A549 (cell line): ENCODE measurements around the gene ADAMTSL5. TPM values are rescaled to one million over a fixed set of nuclear protein-coding genes. Genes with fewer than 3 reads are reported as not detected.

ENCODE experiments used
- ATAC-seq, 2 experiments: fragments of 200-7000 bp in 1 of 2; fragments of >200 bp in 1 of 2; cut with Nextera tagmentation in 1 of 2; cut with Tn5 transposase in 1 of 2; 3 replicates each; pipeline versions ENCODE4 v1.8.0 to v1.9.1; 2018 to 2020; ENCODE audit warnings: mild to moderate bottlenecking in 1 of 2, moderate library complexity in 1 of 2
- CTCF ChIA-PET: fragments of 300-600 bp; sonication (Branson Sonifier 250); formaldehyde crosslinking; extraction: SDS; loops from one replicate; lab custom pipeline; 2021; ENCODE audit warnings: antibody characterized with exemption, inconsistent platforms; lab: Yijun Ruan, JAX
- POLR2A ChIA-PET: fragments of 350-600 bp; formaldehyde crosslinking; extraction: SDS; loops from one replicate; lab custom pipeline; 2021; ENCODE audit warnings: antibody characterized with exemption, inconsistent platforms; lab: Yijun Ruan, JAX
- DNase-seq, 2 experiments: peaks; one replicate each; pipeline versions ENCODE4 v3.0.0 to v3.0.0-alpha.2; 2011 to 2016; ENCODE audit warnings: low read depth in 1 of 2, low spot score in 1 of 2
- FAIRE-seq: peaks from 2 replicates; lab custom pipeline; 2011; peaks lifted over from hg19 to GRCh38; lab: Jason Lieb, UNC
- H3K27ac ChIP-seq, 2 experiments: fragments of >200 bp; sonication (Bioruptor Twin); formaldehyde crosslinking; 3 replicates each; pipeline ENCODE4 v1.5.1; 2016 to 2017
- H3K4me1 ChIP-seq: fragments of >200 bp; sonication (Bioruptor Twin); formaldehyde crosslinking; 3 replicates; pipeline ENCODE4 v1.6.1; 2016
- H3K4me2 ChIP-seq: fragments of >200 bp; sonication (Bioruptor Twin); formaldehyde crosslinking; 3 replicates; pipeline ENCODE4 v1.6.1; 2016
- H3K4me3 ChIP-seq: fragments of >200 bp; sonication (Bioruptor Twin); formaldehyde crosslinking; 3 replicates; pipeline ENCODE4 v1.5.1; 2016
- H3K9me3 ChIP-seq: fragments of >200 bp; sonication (Bioruptor Twin); formaldehyde crosslinking; 3 replicates; pipeline ENCODE4 v1.6.1; 2016
- BCL3 ChIP-seq: fragments of >200 bp; sonication (Bioruptor Twin); formaldehyde crosslinking; IDR thresholded peaks from 3 replicates; pipeline ENCODE4 v1.6.1; 2016
- BHLHE40 ChIP-seq: IDR thresholded peaks from 2 replicates; pipeline ENCODE4 v1.6.1; 2012; ENCODE audit warnings: low read depth, low read length, inconsistent platforms
- CHD4 ChIP-seq: fragments of 200-600 bp; sonication (generic); IDR thresholded peaks from 2 replicates; pipeline ENCODE4 v1.6.1; 2016; ENCODE audit warnings: antibody characterized with exemption, mild to moderate bottlenecking, borderline replicate concordance
- CTCF ChIP-seq: fragments of >200 bp; sonication (Bioruptor Twin); formaldehyde crosslinking; IDR thresholded peaks from 3 replicates; pipeline ENCODE4 v1.5.1; 2016
- E2F6 ChIP-seq: IDR thresholded peaks from 2 replicates; pipeline ENCODE4 v1.6.1; 2012; ENCODE audit warnings: low read depth, borderline replicate concordance
- EHMT2 ChIP-seq: fragments of 200-600 bp; sonication (generic); IDR thresholded peaks from 2 replicates; pipeline ENCODE4 v1.6.1; 2016; ENCODE audit warnings: antibody characterized with exemption, low read depth, mild to moderate bottlenecking, moderate library complexity
- HDAC2 ChIP-seq: fragments of 200-600 bp; sonication (generic); IDR thresholded peaks from 2 replicates; pipeline ENCODE4 v1.6.1; 2016
- HMGXB4 ChIP-seq: fragments of 250-450 bp; sonication (Bioruptor Pico); IDR thresholded peaks from 2 replicates; pipeline ENCODE4 v1.5.0; 2021; ENCODE audit warnings: mild to moderate bottlenecking, moderate library complexity, borderline replicate concordance
- HOXB13 ChIP-seq: fragments of 250-450 bp; sonication (Bioruptor Pico); IDR thresholded peaks from 2 replicates; pipeline ENCODE4 v1.5.0; 2020; ENCODE audit warnings: low read depth, mild to moderate bottlenecking, moderate library complexity
- JUN ChIP-seq, 2 experiments: fragments of >200 bp; sonication (Bioruptor Twin); formaldehyde crosslinking; IDR thresholded peaks; 2 replicates in 1 of 2; 3 replicates in 1 of 2; pipeline ENCODE4 v1.6.1; 2016 to 2017
- KDM1A ChIP-seq: fragments of 200-600 bp; sonication (generic); IDR thresholded peaks from 2 replicates; pipeline ENCODE4 v1.6.1; 2016; ENCODE audit warnings: low read depth, mild to moderate bottlenecking
- MAFK ChIP-seq: fragments of 450-650 bp; IDR thresholded peaks from 2 replicates; pipeline ENCODE4 v1.6.1; 2014; ENCODE audit not compliant: partially characterized antibody
- MAX ChIP-seq: IDR thresholded peaks from 2 replicates; pipeline ENCODE4 v1.6.1; 2012
- MYC ChIP-seq: IDR thresholded peaks from 2 replicates; pipeline ENCODE4 v1.6.1; 2012; ENCODE audit warnings: mild to moderate bottlenecking, inconsistent platforms, low read length, improper control_type of control experiment, borderline replicate concordance
- PHF8 ChIP-seq: fragments of 200-600 bp; sonication (generic); IDR thresholded peaks from 2 replicates; pipeline ENCODE4 v1.6.1; 2016; ENCODE audit warnings: low read depth, mild to moderate bottlenecking, antibody characterized with exemption, moderate library complexity, borderline replicate concordance
- POLR2A ChIP-seq: IDR thresholded peaks from 2 replicates; pipeline ENCODE4 v1.6.1; 2012; ENCODE audit warnings: mild to moderate bottlenecking, low read length
- POLR2AphosphoS2 ChIP-seq: conservative IDR thresholded peaks from 2 replicates; pipeline ENCODE4 v1.6.1; 2012; ENCODE audit warnings: low read length, improper control_type of control experiment, inconsistent platforms
- RAD21 ChIP-seq, 2 experiments: fragments of >200 bp in 1 of 2; sonication (Bioruptor Twin) in 1 of 2; formaldehyde crosslinking in 1 of 2; IDR thresholded peaks in 1 of 2; conservative IDR thresholded peaks in 1 of 2; 2 replicates in 1 of 2; 3 replicates in 1 of 2; pipeline ENCODE4 v1.6.1; 2012 to 2018; ENCODE audit warnings: inconsistent platforms in 1 of 2
- RCOR1 ChIP-seq: fragments of 150-350 bp; IDR thresholded peaks from 2 replicates; pipeline ENCODE4 v1.6.1; 2014; ENCODE audit warnings: antibody characterized with exemption, low read length, low read depth
- REST ChIP-seq: fragments of 200-600 bp; sonication (generic); IDR thresholded peaks from 2 replicates; pipeline ENCODE4 v1.6.1; 2016; ENCODE audit warnings: antibody characterized with exemption, mild to moderate bottlenecking, moderate library complexity
- SMC3 ChIP-seq: fragments of >200 bp; sonication (Bioruptor Twin); formaldehyde crosslinking; IDR thresholded peaks from 3 replicates; pipeline ENCODE4 v1.6.1; 2018; ENCODE audit warnings: inconsistent platforms
- SREBF2 ChIP-seq: fragments of 450-650 bp; IDR thresholded peaks from 2 replicates; pipeline ENCODE4 v1.6.1; 2014; ENCODE audit warnings: mild to moderate bottlenecking, moderate library complexity
- TFCP2L1 ChIP-seq: fragments of 250-450 bp; sonication (Bioruptor Pico); IDR thresholded peaks from 2 replicates; pipeline ENCODE4 v1.5.0; 2021; ENCODE audit warnings: mild to moderate bottlenecking
- USF2 ChIP-seq: fragments of 450-650 bp; IDR thresholded peaks from 2 replicates; pipeline ENCODE4 v1.6.1; 2014; ENCODE audit warnings: antibody characterized with exemption
- WGBS: methylation state at CpG from one replicate; pipeline ENCODE4 v1.1.6; 2017; ENCODE audit errors: missing lambda C conversion rate; 5-methylcytosine and 5-hydroxymethylcytosine counted together
- polyA minus RNA-seq: library from RNA; depleted of rRNA, polyadenylated mRNA; stranded (reverse); fragments of >200 nt; gene quantifications from 2 replicates; pipeline ENCODE4 v1.2.3, GENCODE V29; 2011; rRNA and poly(A)+ RNA removed
- polyA plus RNA-seq, 4 experiments: library from polyadenylated mRNA; depleted of rRNA in 3 of 4; stranded (reverse); fragments of >200 nt; fragmentation: RNase III in 1 of 4; extraction: RNeasy Plus Mini Kit Qiagen cat#74134 plus additional on column Dnase treatment in 1 of 4; gene quantifications; 2 replicates in 3 of 4; 3 replicates in 1 of 4; pipeline ENCODE4 v1.2.3, GENCODE V29; 2011 to 2017

ADAMTSL5 gene
- polyA plus RNA-seq (2011; rRNA removed) (1.4 and 2.3 TPM in 2 replicates), polyA plus RNA-seq (2017; fragmentation: RNase III; extraction: RNeasy Plus Mini Kit Qiagen cat#74134 plus additional on column Dnase treatment) (3.0 to 4.1 TPM (median 3.1 TPM) in 3 replicates), polyA minus RNA-seq (2.1 and 2.2 TPM in 2 replicates)
- 2.9 and 4.8 TPM in 2 replicates for polyA plus RNA-seq (2012; cell fraction: cytosol; rRNA removed)
- 9.4 and 14.0 TPM in 2 replicates for polyA plus RNA-seq (2012; cell fraction: nucleus; rRNA removed)

- H3K4me1 ChIP-seq, result no peaks in the 10 kb centered on the region
- 5% methylated on average over 15 of the region's 78 CpGs for WGBS
- DNase-seq (peak; percentile 41 to 74), FAIRE-seq (no peak), ATAC-seq (peak; percentile 68 to 75)
- ChIA-PET CTCF (no interaction called here), POLR2A (no interaction called here)
- H3K27ac ChIP-seq, result peak within 1 kb of the TSS; percentile 82 to 95
- no peaks in the 10 kb centered on the region for H3K9me3 ChIP-seq
- H3K4me3 ChIP-seq, result peak within 1 kb of the TSS; percentile 61
- peak within 1 kb of the TSS; percentile 98 for H3K4me2 ChIP-seq
- TF ChIP-seq POLR2A (peak; percentile 59), SMC3 (peak; percentile 38), HDAC2 (peak; percentile 66; the same call in 1 of the 2 replicates), CHD4 (peak; percentile 95), HOXB13 (CRISPR knock-in tag) (no peak), SREBF2 (no peak), JUN (IDR thresholded peaks at IDR 0.05) (0 out of 5 replicates have a peak, but pooled peaks of 1 of the 2 experiments have one; percentile 35), CTCF (peak; percentile 60), EHMT2 (no peak), PHF8 (peak; percentile 20; the same call in 1 of the 2 replicates), RAD21 (conservative IDR thresholded peaks at IDR 0.05 in 1 of 2, IDR thresholded peaks at IDR 0.05 in 1 of 2) (no peak; a peak in 2 of 5 replicates), BHLHE40 (no peak), KDM1A (peak; percentile 83; the same call in 1 of the 2 replicates), MAFK (no peak), RCOR1 (no peak), TFCP2L1 (CRISPR knock-in tag) (no peak), BCL3 (no peak)
These were observed at the start of gene ADAMTSL5 for GRCh38 chr19:1512671-1513498. ADAMTSL5 (minus strand) TSS chr19:1513019; CDS start chr19:1510943, 2,076 bp downstream.

- WGBS, result 85% methylated on average over 8 of the region's 17 CpGs
- ATAC-seq (no peak), DNase-seq (no peak), FAIRE-seq (no peak)
- H3K4me3 ChIP-seq, result no peak overlapping the region
- H3K27ac ChIP-seq, result no peak overlapping the region
- POLR2A ChIA-PET, result no interaction called here
- no peaks in the 10 kb centered on the region for H3K9me3 ChIP-seq
- H3K4me1 ChIP-seq, result no peaks in the 10 kb centered on the region
- no peak overlapping the region for H3K4me2 ChIP-seq
- CTCF ChIA-PET, result no interaction called here
- no peak for TF ChIP-seq E2F6
- no peak for TF ChIP-seq MYC
- TF ChIP-seq SMC3, result no peak
- no peak for TF ChIP-seq REST
- TF ChIP-seq HMGXB4 (CRISPR knock-in tag), result no peak
- TF ChIP-seq POLR2AphosphoS2, result no peak
- no peak for TF ChIP-seq POLR2A
- TF ChIP-seq MAX, result no peak
- no peak for TF ChIP-seq USF2
These were observed 48.5 kb upstream of the ADAMTSL5 start for GRCh38 chr19:1561236-1561842.
